SU-DHL-6 (cell line): ENCODE results near the gene ZNF365.

Experiments used
- H2AFZ ChIP-seq: fragments of 200-600 bp; sonication (generic); 2 replicates; pipeline ENCODE4 v1.6.1; 2014; ENCODE audit warnings: low read depth, mild to moderate bottlenecking, moderate library complexity, mixed read lengths, antibody characterized with exemption, low read length; ENCODE audit not compliant: severe bottlenecking
- H3F3A ChIP-seq: fragments of 200-600 bp; shearing (Covaris generic); 2 replicates; pipeline ENCODE4 v1.6.0; 2016; ENCODE audit warnings: antibody characterized with exemption, mild to moderate bottlenecking; ENCODE audit not compliant: insufficient read depth
- H3K27ac ChIP-seq: fragments of 200-600 bp; sonication (generic); 2 replicates; pipeline ENCODE4 v1.5.1; 2016; ENCODE audit warnings: low read depth, mild to moderate bottlenecking, low read length, moderate library complexity, mixed read lengths
- H3K27me3 ChIP-seq: fragments of 200-600 bp; sonication (generic), shearing (Covaris generic); 2 replicates; pipeline ENCODE4 v1.6.0; 2014; ENCODE audit warnings: mild to moderate bottlenecking, low read length
- H3K36me3 ChIP-seq: fragments of 200-600 bp; sonication (generic); 2 replicates; pipeline ENCODE4 v1.6.1; 2014; ENCODE audit warnings: mild to moderate bottlenecking, low read length, mixed read lengths
- H3K4me2 ChIP-seq: fragments of 300-600, 200-600 bp; shearing (Covaris generic), sonication (generic); 2 replicates; pipeline ENCODE4 v1.6.0; 2014; ENCODE audit warnings: low read length, low read depth, mild to moderate bottlenecking; ENCODE audit not compliant: poor library complexity, severe bottlenecking
- H3K4me3 ChIP-seq: fragments of 200-600 bp; sonication (generic); 2 replicates; pipeline ENCODE4 v1.5.1; 2014; ENCODE audit warnings: antibody characterized with exemption, low read length, mild to moderate bottlenecking, mixed read lengths; ENCODE audit not compliant: insufficient read depth, poor library complexity, severe bottlenecking
- H3K79me2 ChIP-seq: fragments of 200-600 bp; sonication (generic); 2 replicates; pipeline ENCODE4 v1.6.1; 2014; ENCODE audit warnings: mild to moderate bottlenecking, low read length, moderate library complexity; ENCODE audit not compliant: insufficient read depth
- H3K9ac ChIP-seq: fragments of 200-600 bp; sonication (generic); 2 replicates; pipeline ENCODE4 v1.7.0; 2014; ENCODE audit warnings: mild to moderate bottlenecking, low read length
- H3K9me2 ChIP-seq: fragments of 200-600 bp; sonication (generic); replicated peaks from 2 replicates; pipeline ENCODE4 v1.6.1; 2014; ENCODE audit warnings: low read length; ENCODE audit not compliant: insufficient read depth
- H3K9me3 ChIP-seq: fragments of 200-600 bp; sonication (generic); 2 replicates; pipeline ENCODE4 v1.6.1; 2014; ENCODE audit warnings: low read length, mixed read lengths; ENCODE audit not compliant: insufficient read depth
- H4K20me1 ChIP-seq: fragments of 200-600 bp; sonication (generic); 2 replicates; pipeline ENCODE4 v1.6.1; 2014; ENCODE audit warnings: low read depth, mild to moderate bottlenecking, antibody characterized with exemption, low read length, moderate library complexity, mixed read lengths
- EZH2phosphoT487 ChIP-seq: fragments of 200-600 bp; sonication (generic), shearing (Covaris generic); conservative IDR thresholded peaks from 2 replicates; pipeline ENCODE4 v1.6.1; 2018; ENCODE audit warnings: mild to moderate bottlenecking, antibody characterized with exemption, low read length, moderate library complexity, mixed read lengths
- TF ChIP-seq, protein P1 (sequence below): fragments of 200-600 bp; sonication (generic); IDR thresholded peaks from one replicate; pipeline ENCODE4 v1.5.1; 2017; ENCODE audit warnings: antibody characterized with exemption, mild to moderate bottlenecking, low read length, moderate library complexity; ENCODE audit not compliant: insufficient read depth, poor library complexity, severe bottlenecking

ZNF365 gene

DNA sequence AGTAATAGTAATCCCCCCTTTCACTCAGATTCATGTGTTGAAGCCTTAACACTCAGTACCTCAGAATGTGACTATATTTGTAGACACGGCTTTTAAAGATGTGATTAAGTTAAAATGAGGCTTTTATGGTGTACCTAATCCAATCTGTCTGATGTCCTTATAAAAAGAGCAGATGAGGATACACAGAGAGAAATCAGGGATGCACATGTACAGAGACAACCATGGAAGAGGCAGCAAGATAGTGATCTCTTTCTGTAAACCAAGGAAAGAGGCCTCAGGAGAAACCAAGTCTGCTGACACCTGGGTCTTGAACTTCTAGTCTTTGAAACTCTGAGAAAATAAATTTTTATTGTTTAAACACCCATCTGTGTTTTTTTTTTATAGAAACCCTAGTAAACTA lies 44.0 kb upstream of the ZNF365 start:
- Histone ChIP-seq H3K9me2 (no peaks in the 10 kb centered on the region), H3K9ac (no peak overlapping the region), H3K27ac (no peak overlapping the region), H3K79me2 (no peaks in the 10 kb centered on the region), H3F3A (no peaks in the 10 kb centered on the region), H4K20me1 (no peaks in the 10 kb centered on the region), H3K9me3 (no peaks in the 10 kb centered on the region), H3K4me3 (no peak overlapping the region), H3K4me2 (no peak overlapping the region), H3K27me3 (no peaks in the 10 kb centered on the region), H2AFZ (no peak overlapping the region), H3K36me3 (no peaks in the 10 kb centered on the region)
- no peak for TF ChIP-seq EZH2phosphoT487
- TF ChIP-seq, protein P1, sequence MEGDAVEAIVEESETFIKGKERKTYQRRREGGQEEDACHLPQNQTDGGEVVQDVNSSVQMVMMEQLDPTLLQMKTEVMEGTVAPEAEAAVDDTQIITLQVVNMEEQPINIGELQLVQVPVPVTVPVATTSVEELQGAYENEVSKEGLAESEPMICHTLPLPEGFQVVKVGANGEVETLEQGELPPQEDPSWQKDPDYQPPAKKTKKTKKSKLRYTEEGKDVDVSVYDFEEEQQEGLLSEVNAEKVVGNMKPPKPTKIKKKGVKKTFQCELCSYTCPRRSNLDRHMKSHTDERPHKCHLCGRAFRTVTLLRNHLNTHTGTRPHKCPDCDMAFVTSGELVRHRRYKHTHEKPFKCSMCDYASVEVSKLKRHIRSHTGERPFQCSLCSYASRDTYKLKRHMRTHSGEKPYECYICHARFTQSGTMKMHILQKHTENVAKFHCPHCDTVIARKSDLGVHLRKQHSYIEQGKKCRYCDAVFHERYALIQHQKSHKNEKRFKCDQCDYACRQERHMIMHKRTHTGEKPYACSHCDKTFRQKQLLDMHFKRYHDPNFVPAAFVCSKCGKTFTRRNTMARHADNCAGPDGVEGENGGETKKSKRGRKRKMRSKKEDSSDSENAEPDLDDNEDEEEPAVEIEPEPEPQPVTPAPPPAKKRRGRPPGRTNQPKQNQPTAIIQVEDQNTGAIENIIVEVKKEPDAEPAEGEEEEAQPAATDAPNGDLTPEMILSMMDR: no peak

DNA sequence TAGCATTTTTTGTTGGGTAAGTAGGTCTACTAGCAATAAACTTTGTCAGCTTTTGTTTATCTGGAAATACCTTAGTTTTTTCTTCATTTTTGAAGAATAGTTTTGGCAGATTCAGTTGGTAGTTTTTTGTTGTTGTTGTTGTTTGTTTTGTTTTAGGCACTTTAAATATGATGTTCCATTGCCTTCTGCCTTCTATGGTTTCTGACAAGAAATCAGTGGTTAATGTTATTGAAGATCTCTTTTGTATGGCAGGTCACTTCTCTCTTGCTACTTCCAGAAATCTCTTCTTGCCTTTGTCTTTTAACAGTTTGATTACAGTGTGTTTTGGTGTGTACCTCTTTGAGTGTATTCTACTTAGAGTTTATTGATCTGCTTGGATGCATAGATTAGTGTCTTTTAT lies 41.8 kb upstream of the ZNF365 start:
- Histone ChIP-seq H3K4me2 (no peak overlapping the region), H3K4me3 (no peak overlapping the region), H4K20me1 (no peaks in the 10 kb centered on the region), H3F3A (no peaks in the 10 kb centered on the region), H3K27me3 (no peaks in the 10 kb centered on the region), H3K79me2 (no peaks in the 10 kb centered on the region), H3K9me2 (no peaks in the 10 kb centered on the region), H3K27ac (no peak overlapping the region), H2AFZ (no peak overlapping the region), H3K9ac (no peak overlapping the region), H3K9me3 (no peaks in the 10 kb centered on the region), H3K36me3 (no peaks in the 10 kb centered on the region)
- TF ChIP-seq, protein P1: no peak
- no peak for TF ChIP-seq EZH2phosphoT487

DNA sequence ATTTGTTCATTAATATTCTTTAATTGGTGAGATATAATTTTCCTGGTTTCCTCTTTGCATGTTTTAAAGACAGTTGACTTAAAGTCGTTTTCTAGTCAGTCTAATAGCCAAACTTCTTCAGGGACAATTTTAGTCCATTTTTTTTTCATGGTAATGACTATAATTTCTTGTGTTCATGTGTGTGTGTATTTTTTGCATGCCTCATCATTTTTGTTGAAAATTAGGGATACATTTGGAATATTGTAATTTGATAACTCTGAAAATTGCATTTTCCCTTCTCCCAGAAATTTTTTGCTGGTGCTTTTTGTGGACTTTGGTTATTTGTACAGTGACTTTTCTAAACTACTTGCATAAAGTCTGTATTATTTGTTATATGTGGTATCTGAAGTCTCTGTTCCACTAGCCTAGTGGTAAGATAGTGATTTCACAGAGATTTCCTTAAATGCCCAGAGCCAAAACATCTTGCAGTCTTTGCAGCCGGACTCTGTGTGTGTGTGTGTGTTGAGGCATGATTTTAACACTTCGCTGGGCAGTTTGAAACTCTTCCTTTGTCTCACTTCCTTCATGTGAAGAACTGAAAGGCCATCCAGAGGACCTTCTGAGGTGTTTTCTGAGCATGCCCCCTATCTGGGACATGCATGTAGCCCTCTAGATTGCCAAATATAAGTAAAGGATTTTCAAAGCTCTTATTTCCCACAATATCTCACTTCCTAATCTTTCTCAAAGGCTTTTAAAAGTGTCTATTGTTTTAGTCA lies 40.9 kb upstream of the ZNF365 start:
- H3K9me2 ChIP-seq: no peaks in the 10 kb centered on the region
- no peak overlapping the region for H3K27ac ChIP-seq
- no peaks in the 10 kb centered on the region for H3K9me3 ChIP-seq
- no peaks in the 10 kb centered on the region for H3K36me3 ChIP-seq
- no peak for TF ChIP-seq EZH2phosphoT487
- TF ChIP-seq, protein P1: no peak
- H3K9ac ChIP-seq: no peak overlapping the region
- no peak overlapping the region for H3K4me2 ChIP-seq
- H3F3A ChIP-seq: no peaks in the 10 kb centered on the region
- H4K20me1 ChIP-seq: no peaks in the 10 kb centered on the region
- no peak overlapping the region for H3K4me3 ChIP-seq
- no peaks in the 10 kb centered on the region for H3K79me2 ChIP-seq
- H2AFZ ChIP-seq: no peak overlapping the region
- H3K27me3 ChIP-seq: no peaks in the 10 kb centered on the region
